HS-27A (cell line): Measurements from ENCODE around the gene COL9A1.
"Not testable (repeated sequence)": the region's sequence is repeated elsewhere in the genome, so short reads cannot be mapped to it uniquely, and the experiment has no call there.

Source experiments
- DNase-seq: peaks from one replicate; pipeline ENCODE4 v3.0.0-alpha.2; 2012; ENCODE audit warnings: low read depth, missing footprints

The COL9A1 gene

DNA sequence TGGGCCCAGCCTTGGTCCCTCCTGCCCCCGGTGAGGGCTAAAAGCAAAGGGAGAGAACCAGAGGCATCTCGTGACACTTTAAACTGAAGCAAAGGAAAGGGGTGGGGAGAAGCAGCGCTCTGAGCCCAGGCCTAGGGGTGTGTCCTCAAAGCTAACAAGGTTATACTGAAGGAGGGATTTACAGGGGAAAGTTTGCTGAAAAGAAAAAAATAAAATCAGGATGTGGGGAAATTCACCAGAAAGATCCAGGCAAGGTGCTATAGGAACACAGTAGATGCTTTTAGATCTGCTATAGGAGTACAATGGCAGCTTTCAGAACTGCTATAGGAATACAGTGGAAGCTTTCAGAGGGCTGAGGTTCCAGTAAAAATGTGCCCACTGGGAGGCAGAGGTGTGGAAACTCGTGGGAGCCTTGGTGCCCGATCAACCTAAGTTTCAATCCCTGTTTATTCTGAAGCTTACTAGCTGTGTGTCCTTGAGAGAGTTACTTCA lies at the start of gene COL9A1:
COL9A1 (minus strand) TSS at position 51 of the 492 bp plus-strand sequence. CDS start 160 bp downstream, outside the sequence.
- DNase-seq = no peak

DNA sequence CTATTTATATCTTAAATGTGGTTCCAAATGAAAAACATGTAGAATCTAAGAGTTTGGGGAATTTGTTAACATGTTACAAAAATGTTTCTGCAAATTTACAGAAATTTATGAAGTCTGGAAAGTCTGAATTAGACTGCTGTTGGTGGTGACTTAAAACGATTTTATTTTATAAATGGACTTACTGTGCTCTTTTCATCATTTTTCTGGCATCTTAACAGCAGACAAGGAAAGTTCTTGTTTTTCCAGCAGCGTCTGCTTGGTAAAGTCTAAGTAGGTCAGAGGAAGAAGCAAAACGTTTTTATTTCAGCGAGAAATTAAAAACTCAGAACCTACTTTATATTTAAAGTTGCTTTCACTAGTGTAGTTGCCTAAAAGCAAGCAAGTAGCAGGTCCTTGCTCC lies 48.6 kb upstream of the COL9A1 start:
- no peak for DNase-seq

GRCh38 chr6:70345619-70346018 lies 42.7 kb upstream of the COL9A1 start:
- DNase-seq = no peak

DNA sequence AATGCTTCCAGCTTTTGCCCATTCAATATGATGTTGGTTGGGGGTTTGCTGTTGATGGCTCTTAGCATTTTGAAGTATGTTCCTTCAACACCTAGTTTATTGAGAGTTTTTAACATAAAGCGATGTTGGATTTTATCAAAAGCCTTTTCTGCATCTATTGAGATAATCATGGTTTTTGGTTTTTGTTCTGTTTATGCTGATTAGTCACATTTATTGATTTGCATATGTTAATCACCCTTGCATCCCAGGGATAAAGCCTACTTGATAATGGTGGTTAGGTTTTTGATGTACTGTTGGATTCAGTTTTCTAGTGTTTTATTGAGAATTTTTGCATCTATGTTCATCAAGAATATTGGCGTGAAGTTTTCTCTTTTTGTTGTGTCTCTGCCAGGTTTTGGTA lies 40.4 kb upstream of the COL9A1 start:
- no peak for DNase-seq

- not testable (repeated sequence) for DNase-seq
These were observed 36.9 kb upstream of the COL9A1 start for GRCh38 chr6:70339810-70340209.

DNA sequence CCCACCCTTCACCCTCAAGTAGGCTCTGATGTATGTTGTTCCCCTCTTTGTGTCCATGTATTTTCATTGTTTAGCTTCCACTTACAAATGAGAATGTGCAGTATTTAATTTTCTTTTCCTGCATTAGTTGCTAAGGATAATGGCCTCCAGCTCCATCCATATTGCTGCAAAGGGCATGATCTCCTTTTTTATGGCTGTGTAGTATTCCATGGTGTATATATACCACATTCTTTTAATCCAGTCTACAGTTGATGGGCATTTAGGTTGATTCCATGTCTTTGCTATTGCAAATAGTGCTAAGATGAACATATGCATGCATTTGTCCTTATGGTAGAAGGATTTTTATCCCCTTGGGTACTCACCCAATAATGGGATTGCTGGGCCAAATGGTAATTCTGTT lies 35.9 kb upstream of the COL9A1 start:
- DNase-seq = no peak

DNA sequence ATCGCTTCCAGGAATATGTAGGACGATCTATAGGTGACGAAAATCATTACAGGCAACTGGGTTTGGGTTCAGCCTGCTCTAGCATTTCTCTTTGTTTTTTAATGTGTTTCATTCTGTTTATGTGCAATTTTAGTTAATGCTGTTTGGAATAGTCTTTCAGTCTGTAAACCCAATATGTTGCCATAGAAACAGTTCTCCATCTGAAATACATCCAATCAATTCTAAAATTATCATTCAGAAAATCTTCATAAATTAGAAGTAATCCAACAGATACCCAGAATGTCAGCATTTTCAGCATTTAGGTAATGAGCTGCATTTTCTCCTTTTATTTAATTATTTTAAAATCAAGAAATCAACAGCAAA lies 34.8 kb upstream of the COL9A1 start:
- DNase-seq = no peak

DNA sequence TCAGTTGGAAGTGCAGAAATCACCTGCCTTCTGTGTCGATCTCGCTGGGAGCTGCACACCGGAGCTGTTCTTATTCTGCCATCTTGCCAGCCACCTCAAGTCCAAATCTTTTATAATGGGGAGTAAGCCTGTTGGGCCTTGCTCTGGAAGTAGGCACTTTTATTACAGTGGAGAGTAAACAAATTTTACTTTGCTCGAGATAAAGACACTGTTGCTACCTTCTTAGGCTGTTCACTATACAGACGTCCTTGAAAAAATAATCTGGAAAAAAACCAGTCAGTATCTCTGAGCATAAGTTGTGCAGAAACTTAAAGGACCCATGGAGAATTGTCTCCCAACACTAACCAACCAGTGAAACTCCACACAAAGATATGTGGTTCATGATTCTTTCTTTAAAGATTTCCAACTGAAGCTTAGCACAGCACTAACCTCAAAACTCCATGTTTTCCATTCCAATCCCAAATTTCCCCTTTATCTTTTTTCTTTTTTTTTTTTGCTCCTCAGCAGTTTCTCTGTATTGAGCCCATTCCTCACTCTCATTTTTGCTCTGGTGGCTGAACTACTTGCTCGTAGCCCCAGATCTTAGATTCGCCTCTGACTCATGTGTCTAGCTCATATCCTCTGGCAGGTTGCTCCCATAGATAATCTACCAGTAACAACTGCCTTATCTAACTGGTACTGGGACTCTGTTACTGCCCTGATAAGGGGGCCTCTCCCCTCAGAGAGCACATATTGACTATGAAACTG lies 34.3 kb upstream of the COL9A1 start:
- DNase-seq = no peak

DNA sequence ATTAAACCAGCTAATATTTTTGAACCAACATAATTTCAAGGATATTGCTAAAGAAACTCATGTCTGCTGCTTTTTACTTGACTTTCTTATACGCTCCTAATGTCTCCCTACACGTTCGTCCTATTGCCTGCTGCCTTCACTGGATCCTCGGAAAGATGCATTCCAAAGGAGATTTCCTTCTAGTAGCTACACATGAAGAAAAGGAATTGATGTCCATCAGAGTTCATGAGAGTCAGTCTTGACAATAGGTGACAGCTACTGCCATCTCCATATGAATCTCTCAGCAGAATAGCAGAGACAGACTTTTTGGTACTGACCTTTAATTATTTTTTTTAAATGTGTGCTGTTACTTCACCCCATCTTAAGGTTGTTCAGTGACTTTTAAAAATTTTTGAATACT lies 24.2 kb upstream of the COL9A1 start:
- no peak for DNase-seq

DNA sequence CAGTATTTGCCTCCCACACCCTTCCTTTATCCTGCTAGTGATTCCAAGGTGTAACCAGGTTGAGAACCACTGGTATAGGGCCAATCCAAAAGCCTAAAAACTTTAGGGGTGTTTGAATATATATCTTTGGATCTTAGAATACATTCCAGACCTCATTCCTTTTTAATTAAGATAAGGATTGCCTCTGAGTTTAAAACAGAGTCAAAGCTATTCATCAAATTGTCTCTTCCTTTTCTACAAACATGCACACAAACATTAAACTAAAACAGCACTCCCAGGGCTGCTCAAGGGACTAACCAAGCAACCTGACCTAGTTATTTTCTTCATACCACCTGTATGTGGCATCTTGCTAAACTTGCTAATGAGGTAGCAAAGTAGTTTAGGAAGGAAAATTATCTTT lies 22.1 kb upstream of the COL9A1 start:
- no peak for DNase-seq

- not testable (repeated sequence) for DNase-seq
These were observed 14.9 kb upstream of the COL9A1 start for GRCh38 chr6:70317799-70318198.

DNA sequence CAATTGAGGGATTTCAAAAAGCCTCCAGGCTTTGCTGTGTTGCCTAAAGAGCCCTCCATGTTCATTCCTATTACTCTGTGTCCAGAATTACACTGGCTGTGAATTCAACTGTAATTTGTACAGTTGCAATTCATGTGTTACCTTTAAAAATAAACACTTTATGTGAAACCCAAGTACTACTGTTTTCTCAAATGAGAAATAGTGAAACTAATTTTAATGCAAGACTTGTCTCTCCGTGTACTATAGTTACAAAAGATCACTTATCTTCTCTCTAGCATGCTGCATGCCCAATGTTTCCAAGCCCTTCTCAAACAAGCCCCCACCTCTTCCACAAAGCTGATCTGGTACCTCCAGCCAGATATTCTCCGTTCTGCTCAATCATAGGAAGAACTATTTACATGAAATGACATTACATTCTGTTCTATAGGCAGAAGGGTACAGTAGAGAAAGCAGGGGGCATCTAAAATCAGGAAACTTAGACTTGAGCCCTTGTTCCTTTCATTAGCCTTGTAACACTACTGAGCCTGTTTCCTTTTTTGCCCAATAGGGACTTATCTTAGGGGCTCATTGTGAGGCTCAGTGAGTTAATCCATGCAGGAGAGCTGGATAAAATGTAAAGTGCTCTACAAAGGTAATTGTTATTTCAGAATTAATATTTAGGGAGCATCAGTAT lies 12.3 kb upstream of the COL9A1 start:
- DNase-seq = no peak

GRCh38 chr6:70314296-70314695 lies 11.4 kb upstream of the COL9A1 start:
- no peak for DNase-seq

- DNase-seq = peak; percentile 53
These were observed 9.4 kb upstream of the COL9A1 start for GRCh38 chr6:70312165-70312745.

DNA sequence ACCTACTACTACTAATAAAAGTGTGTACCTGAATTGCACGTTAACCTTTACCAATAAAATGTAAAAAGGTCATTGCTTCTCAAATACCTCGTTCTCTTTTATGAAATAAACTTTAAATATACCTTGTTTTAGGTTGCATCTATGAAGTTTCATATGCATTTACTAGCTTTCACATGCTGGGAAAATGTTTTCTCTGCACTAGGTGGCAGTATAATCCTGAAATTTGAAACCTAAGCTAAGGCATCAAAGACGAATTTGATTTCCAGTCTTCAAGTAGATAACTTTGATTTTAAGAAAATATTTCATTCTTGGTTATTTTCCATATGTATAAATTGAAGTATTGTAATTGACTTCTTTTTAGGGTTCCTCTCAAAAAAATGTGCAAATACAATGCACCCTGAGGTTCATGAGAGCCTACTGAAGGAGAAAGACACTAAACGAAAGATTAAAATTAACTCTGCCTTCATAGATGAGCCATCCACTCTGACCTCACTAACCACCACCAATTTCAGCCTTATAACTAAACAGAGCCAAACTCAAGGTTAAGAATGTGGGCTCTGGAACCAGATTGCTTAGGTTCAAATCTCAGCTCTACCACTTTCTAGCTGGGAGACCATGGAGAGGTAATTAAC lies 7.3 kb upstream of the COL9A1 start:
- peak; percentile 2 for DNase-seq

DNA sequence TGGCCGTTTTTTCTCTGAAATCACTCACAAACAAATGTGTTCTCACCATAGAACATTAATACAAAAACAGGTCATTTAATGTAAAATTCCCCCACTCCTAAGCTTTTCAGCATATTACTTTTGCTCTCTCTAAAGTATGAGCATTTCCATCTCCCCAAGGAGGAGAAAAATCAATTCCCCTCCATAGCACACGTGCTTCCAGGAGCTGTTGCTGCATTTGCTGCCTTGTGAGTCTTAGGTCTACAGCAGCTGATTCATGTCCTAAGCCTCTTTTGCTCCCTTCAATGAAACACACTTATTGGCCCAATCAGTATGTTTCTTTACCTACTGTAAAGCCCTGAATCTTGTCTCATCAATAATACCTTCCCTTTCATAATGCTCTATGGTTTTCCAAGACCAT lies 6.4 kb upstream of the COL9A1 start:
- no peak for DNase-seq

DNA sequence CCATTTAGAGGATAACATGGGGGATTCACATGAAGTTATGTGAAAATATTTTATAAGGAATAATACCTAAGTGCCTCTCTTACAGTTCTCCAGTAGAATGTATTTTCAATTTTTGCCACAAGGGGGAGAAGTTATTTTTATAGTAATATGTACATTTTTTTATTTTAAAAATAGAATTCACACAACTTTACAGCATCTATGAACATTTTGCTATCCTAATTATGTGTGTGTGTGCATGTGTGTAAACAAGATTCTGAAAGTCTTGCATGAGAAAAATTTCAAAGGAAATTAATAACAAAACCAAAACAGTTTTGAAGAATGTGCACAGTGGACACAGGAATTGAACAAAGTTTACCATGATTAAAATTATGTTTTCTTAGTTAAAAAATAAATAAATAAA lies 5.3 kb upstream of the COL9A1 start:
- DNase-seq = not testable (repeated sequence)

DNA sequence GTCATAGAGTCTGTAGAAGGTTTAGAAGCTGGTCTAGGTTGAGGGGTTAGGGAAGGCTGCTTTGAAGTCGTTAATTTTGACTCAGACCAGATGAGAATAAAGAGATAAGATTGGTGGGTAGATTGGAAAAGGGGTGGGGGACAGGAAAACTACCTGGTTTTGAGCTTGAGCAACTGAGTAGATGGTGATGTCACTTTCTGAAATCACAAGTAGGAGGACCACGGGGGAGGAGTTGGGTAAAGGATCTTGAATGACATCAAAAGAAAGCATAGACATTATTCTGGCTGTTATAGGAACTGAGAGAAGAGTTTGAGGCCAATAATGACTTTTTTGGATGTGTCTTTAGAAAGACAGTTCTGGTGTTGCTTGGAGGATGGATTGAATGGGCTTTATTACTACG lies 4.1 kb upstream of the COL9A1 start:
- no peak for DNase-seq

DNA sequence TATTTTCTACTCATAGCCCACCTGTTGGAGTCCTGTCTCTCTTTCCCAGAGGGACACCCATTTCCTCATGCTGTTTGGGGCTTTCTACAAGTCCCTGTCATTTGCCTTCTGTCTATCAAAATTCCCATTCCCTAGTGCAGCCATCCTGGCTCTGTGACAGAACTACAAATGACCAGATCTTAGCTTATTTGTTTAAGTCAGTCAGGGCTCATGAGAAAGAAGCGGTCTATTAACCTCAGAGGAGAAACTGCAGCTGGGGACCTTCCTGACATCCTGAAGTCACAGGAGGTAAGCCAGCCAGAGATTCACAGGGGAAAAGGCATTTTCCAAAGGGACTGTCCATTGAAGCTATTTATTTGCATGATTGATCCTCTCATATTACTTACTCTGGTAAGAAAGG lies 1.7 kb upstream of the COL9A1 start:
- DNase-seq = no peak

- no peak for DNase-seq
These were observed 3.4 kb downstream of the COL9A1 start for GRCh38 chr6:70299456-70299855.

- no peak for DNase-seq
These were observed 4.8 kb downstream of the COL9A1 start for GRCh38 chr6:70298068-70298467.

- no peak for DNase-seq
These were observed 10.7 kb downstream of the COL9A1 start for GRCh38 chr6:70292193-70292592.

DNA sequence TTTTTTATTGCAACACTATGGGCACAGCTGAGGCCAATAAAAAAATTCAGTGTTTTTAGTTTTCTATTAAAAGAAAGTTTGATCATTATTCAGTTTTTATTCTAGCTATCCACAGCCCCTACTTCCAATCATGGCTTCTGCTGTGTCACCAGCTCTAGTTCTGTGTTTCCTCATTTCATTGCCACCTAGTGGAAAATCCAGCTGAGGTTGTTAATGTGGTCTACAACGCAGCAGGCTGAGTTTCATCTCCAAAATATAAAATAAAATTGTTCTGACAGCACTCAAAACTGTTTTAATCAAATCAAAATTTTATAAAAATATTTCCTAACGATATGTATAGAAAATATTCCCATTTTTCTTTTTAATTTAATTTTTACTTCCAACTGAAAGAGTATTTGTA lies 13.6 kb downstream of the COL9A1 start:
- DNase-seq = no peak
